K562 treated with DMSO at 1 percent for 4 hours (cell line): Measurements from ENCODE around the gene NR1H4. TPM values are rescaled to one million over a fixed set of nuclear protein-coding genes. Genes with fewer than 3 reads are reported as not detected.

ENCODE experiments used
- total RNA-seq: library from RNA; unstranded; fragments of 300-600 nt; gene quantifications from 2 replicates; pipeline ENCODE4 v1.2.3, GENCODE V29; 2022; ENCODE audit not compliant: insufficient read depth

Gene NR1H4
- total RNA-seq: not detected in 2 replicates

GRCh38 chr12:100473716-100474150, at the start of gene NR1H4:
TSS of gene NR1H4 (plus strand) at chr12:100473866. CDS start at chr12:100493324, 19,458 bp downstream.

DNA sequence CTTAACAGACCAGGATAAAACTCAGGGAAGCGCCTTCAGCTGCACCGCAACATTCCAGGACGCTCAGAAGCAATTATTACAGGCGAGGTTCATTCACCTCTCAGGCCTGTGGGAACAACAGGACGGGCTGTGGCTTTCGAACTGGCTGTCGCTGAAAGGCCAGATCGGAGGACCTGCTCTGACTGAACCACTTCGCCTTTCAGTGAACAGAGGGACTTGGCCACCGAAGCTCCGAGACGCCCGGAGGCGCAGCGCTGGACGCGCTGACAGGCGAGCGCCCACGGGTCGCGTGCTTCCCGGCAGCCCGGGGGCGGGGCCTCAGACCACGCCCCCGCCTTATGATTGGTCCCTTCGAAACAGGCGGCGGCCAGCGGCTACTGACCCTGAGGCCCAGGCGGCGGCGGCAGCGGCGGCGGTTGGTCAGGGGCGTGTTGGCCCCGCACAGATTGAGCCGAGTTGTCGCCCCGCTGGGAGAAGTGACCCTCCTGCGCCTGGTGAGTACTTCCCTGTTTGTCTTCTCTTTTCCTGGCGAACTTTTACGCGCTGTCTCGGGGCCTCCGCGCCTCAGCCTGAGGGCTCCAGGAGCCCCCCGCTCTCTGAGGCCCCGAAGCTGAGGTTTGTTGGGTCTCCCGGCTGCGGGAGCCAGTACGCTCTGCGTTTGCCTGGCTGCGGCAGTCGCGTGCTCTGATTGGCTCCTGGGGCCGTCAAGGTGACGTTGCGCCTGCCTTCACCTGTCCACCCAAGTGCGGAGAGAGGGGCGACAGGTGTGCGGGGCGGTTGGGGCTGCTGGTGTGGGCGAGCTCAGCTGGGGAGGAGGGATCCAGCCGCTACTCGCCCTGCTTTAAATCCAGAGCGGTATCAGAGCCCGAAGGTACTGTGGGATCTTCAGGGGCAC, 99.9 kb downstream of the NR1H4 start, which contains the start of gene GAS2L3:
Gene GAS2L3, plus strand, starts transcription at position 393 of the 895 bp plus-strand sequence. CDS start 21,221 bp downstream, outside the sequence.

Other genes starting within 250 kb of the NR1H4 start
- 2.1 TPM in 1 of 2 replicates, not detected in the other for gene DEPDC4, start 206.8 kb upstream of the NR1H4 start, total RNA-seq
- gene SCYL2, start 206.7 kb upstream of the NR1H4 start, total RNA-seq: 24.6 and 25.0 TPM in 2 replicates
- gene SLC17A8, start 116.8 kb upstream of the NR1H4 start, total RNA-seq: not detected in 2 replicates
- 3.6 and 3.7 TPM in 2 replicates for gene GAS2L3, start 99.8 kb downstream of the NR1H4 start, total RNA-seq